ENCODE results near the gene UBAP1L.
"Not testable (repeated sequence)": the region's sequence is repeated elsewhere in the genome, so short reads cannot be mapped to it uniquely, and the experiment has no call there.

The UBAP1L gene

GRCh38 chr15:65062061-65062460, 52.9 kb downstream of the UBAP1L start:
- no peak for DNase-seq

- DNase-seq: no peak
Measured at GRCh38 chr15:65060641-65061397, 54.2 kb downstream of the UBAP1L start.

- no peak for DNase-seq
Measured at GRCh38 chr15:65059931-65060596, 54.9 kb downstream of the UBAP1L start.

GRCh38 chr15:65059369-65059750, 55.6 kb downstream of the UBAP1L start:
- no peak for DNase-seq

- DNase-seq: no peak
Measured at GRCh38 chr15:65058394-65059368, 56.3 kb downstream of the UBAP1L start.

- no peak for DNase-seq
Measured at GRCh38 chr15:65057549-65057940, 57.5 kb downstream of the UBAP1L start.

GRCh38 chr15:65056868-65057548, 58.0 kb downstream of the UBAP1L start:
- no peak for DNase-seq

GRCh38 chr15:65056106-65056505, 58.9 kb downstream of the UBAP1L start:
- no peak for DNase-seq

GRCh38 chr15:65055201-65055870, 59.7 kb downstream of the UBAP1L start:
- DNase-seq: no peak

GRCh38 chr15:65054333-65055200, 60.4 kb downstream of the UBAP1L start:
- DNase-seq: peak; percentile 13

- DNase-seq: no peak
Measured at GRCh38 chr15:65052956-65053355, 62.0 kb downstream of the UBAP1L start.

GRCh38 chr15:65051266-65051665, 63.7 kb downstream of the UBAP1L start:
- DNase-seq: no peak

GRCh38 chr15:65050270-65050669, 64.7 kb downstream of the UBAP1L start:
- no peak for DNase-seq

GRCh38 chr15:65049418-65049840, 65.6 kb downstream of the UBAP1L start:
- DNase-seq: peak; percentile 81

- DNase-seq: no peak
Measured at GRCh38 chr15:65048241-65048640, 66.8 kb downstream of the UBAP1L start.

GRCh38 chr15:65044724-65045481, 70.1 kb downstream of the UBAP1L start, which contains the start of gene SLC51B:
TSS of gene SLC51B (plus strand) at chr15:65045387. CDS start at chr15:65050005, 4,618 bp downstream.
- no peak for DNase-seq

- DNase-seq: not testable (repeated sequence)
Measured at GRCh38 chr15:65044218-65044617, 70.8 kb downstream of the UBAP1L start.

- DNase-seq: no peak
Measured at GRCh38 chr15:65042776-65043327, 72.1 kb downstream of the UBAP1L start.
